ENCODE measurements around the gene LAPTM5. TPM values are rescaled to one million over a fixed set of nuclear protein-coding genes. Genes with fewer than 3 reads are reported as not detected.

LAPTM5 gene
- total RNA-seq, 1 experiment from 2014 or later: not detected

DNA sequence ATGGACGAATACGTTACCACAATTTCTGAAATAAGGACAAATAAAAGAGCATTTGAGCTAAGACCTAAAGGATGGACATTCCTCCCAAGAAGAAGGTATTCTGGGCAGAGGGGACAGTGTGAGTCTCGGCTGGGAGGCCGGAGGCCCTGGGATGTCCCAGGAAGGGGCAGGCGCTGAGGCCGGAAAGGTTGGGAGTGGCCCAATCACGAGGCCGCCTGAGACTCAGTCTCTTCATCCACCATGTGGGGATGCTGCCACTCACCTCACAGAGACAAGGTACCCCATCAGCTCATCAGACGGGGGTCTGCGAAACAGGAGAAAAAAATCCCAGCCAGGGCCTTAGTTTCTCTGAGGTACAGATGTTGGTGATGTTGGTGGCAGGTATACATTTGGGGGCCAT, 24.3 kb upstream of the LAPTM5 start:
- TF ChIP-seq, protein P1, sequence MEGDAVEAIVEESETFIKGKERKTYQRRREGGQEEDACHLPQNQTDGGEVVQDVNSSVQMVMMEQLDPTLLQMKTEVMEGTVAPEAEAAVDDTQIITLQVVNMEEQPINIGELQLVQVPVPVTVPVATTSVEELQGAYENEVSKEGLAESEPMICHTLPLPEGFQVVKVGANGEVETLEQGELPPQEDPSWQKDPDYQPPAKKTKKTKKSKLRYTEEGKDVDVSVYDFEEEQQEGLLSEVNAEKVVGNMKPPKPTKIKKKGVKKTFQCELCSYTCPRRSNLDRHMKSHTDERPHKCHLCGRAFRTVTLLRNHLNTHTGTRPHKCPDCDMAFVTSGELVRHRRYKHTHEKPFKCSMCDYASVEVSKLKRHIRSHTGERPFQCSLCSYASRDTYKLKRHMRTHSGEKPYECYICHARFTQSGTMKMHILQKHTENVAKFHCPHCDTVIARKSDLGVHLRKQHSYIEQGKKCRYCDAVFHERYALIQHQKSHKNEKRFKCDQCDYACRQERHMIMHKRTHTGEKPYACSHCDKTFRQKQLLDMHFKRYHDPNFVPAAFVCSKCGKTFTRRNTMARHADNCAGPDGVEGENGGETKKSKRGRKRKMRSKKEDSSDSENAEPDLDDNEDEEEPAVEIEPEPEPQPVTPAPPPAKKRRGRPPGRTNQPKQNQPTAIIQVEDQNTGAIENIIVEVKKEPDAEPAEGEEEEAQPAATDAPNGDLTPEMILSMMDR (conservative IDR thresholded peaks at IDR 0.05; ENCODE audit: low read depth, low read length): no peak
- TF ChIP-seq EZH2phosphoT487 (IDR thresholded peaks at IDR 0.05; ENCODE audit: borderline replicate concordance, low read length) (no peak), EZH2 (IDR thresholded peaks at IDR 0.05; ENCODE audit: low read length, unreplicated experiment) (no peak)
- Histone ChIP-seq H3K79me2 (ENCODE audit: low read length) (no peaks in the 10 kb centered on the region), H3K36me3 (ENCODE audit: low read depth, low read length) (no peaks in the 10 kb centered on the region), H3K9me2 (replicated peaks; ENCODE audit: low read length) (no peaks in the 10 kb centered on the region), H3K9me3 (ENCODE audit: low read length) (no peaks in the 10 kb centered on the region), H3K27me3 (ENCODE audit: low read length) (no peaks in the 10 kb centered on the region), H3K9ac (ENCODE audit: low read length) (no peak overlapping the region), H3K4me2 (ENCODE audit: low read length) (no peak overlapping the region), H4K20me1 (ENCODE audit: low read length) (no peaks in the 10 kb centered on the region), H3K4me3 (ENCODE audit: low read length) (no peak overlapping the region), H2AFZ (ENCODE audit: low read length) (no peak overlapping the region), H3K27ac (ENCODE audit: low read length) (no peak overlapping the region), H3F3A (ENCODE audit: low read length, unreplicated experiment) (no peaks in the 10 kb centered on the region), H3K4me1 (ENCODE audit: insufficient read depth, low read length) (peaks cover 7% of the 10 kb centered on the region; the same call in 1 of the 2 replicates)
- ChIA-PET CTCF (no interaction called here), POLR2A (ENCODE audit: unreplicated experiment) (no interaction called here)
- intact Hi-C loops (cut with micrococcal nuclease): loop anchor here (1.0 kb wide), 1 partner anchor 129 kb away; no protein-coding TSS in a partner anchor
- no peak for DNase-seq
- no TSS peak for BruUV-seq (replicated peaks)
- ATAC-seq: no peak

DNA sequence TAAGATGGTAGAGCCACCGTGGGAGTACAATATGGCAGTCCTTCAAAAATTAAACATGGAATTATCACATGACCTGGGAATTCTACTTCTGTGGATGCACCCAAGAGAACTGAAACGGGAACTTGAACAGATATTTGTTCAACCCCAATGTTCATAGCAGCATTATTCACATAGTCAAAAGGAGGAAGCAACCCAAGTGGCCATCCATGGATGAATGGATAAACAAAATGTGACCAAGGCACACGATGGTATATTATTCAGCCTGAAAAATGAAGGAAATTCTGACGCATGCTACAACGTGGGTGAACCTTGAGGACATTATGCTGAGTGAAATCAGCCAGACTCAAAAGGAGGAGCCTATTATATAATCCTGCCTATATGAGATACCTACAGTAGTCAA, 22.8 kb upstream of the LAPTM5 start:
- Histone ChIP-seq H3K79me2 (ENCODE audit: low read length) (no peaks in the 10 kb centered on the region), H3K27ac (ENCODE audit: low read length) (no peak overlapping the region), H3K27me3 (ENCODE audit: low read length) (no peaks in the 10 kb centered on the region), H3K4me3 (ENCODE audit: low read length) (no peak overlapping the region), H3K4me2 (ENCODE audit: low read length) (no peak overlapping the region), H2AFZ (ENCODE audit: low read length) (no peak overlapping the region), H3K9me3 (ENCODE audit: low read length) (no peaks in the 10 kb centered on the region), H3K9ac (ENCODE audit: low read length) (no peak overlapping the region), H3K4me1 (ENCODE audit: insufficient read depth, low read length) (peaks cover 7% of the 10 kb centered on the region; the same call in 1 of the 2 replicates), H3F3A (ENCODE audit: low read length, unreplicated experiment) (no peaks in the 10 kb centered on the region), H3K9me2 (replicated peaks; ENCODE audit: low read length) (no peaks in the 10 kb centered on the region), H3K36me3 (ENCODE audit: low read depth, low read length) (no peaks in the 10 kb centered on the region), H4K20me1 (ENCODE audit: low read length) (no peaks in the 10 kb centered on the region)
- BruUV-seq (replicated peaks): no TSS peak
- TF ChIP-seq, protein P1 (conservative IDR thresholded peaks at IDR 0.05; ENCODE audit: low read depth, low read length): no peak
- TF ChIP-seq EZH2 (IDR thresholded peaks at IDR 0.05; ENCODE audit: low read length, unreplicated experiment) (no peak), EZH2phosphoT487 (IDR thresholded peaks at IDR 0.05; ENCODE audit: borderline replicate concordance, low read length) (no peak)
- ATAC-seq (no peak), DNase-seq (no peak)
- POLR2A ChIA-PET (ENCODE audit: unreplicated experiment): no interaction called here
- CTCF ChIA-PET: interaction anchor here (0.7 kb wide), 1 partner anchor 21 kb away, joined by 3 read pairs; no protein-coding TSS in a partner anchor
- intact Hi-C loops (cut with micrococcal nuclease): no loop called here

DNA sequence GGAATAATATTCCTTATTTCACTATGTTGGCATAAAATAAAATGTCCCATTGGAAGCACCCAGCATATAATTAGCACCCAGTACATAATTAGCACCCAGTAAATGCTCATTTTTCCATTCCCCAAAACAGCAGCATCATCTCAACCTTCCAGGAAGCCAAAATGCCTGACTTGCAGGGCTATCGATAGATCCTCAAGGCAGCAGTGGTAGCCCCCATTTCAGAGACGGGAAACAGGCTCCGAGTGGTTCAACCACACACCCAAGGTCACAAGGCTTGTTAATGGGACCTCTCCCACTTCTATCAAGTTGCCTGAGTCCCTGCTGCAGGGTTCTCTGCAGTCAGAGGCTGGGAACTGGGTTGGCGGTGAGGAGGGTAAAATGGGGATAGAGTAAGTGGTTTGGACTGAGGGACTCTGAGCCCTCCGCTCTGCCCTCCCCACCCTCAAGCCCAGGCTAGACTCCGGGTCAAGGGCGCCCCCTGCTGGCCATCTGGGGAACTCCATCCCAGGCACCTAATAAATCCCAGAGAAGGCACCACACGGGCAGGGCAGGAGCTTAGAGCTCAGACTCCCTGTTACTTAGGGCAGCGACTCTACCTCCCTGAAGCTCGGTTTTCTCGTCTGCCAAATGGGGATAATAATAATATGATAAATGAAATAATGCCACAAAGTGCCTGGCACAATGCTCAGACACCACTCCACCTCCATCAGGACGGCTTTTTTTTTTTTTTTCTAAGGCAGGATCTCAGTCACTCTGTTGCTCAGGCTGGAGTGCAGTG, 21.9 kb upstream of the LAPTM5 start:
- BruUV-seq (replicated peaks): no TSS peak
- no peaks in the 10 kb centered on the region for H4K20me1 ChIP-seq (ENCODE audit: low read length)
- peak; percentile 85 for DNase-seq
- H3F3A ChIP-seq (ENCODE audit: low read length, unreplicated experiment): no peaks in the 10 kb centered on the region
- H3K4me2 ChIP-seq (ENCODE audit: low read length): peak overlapping the region; percentile 42; the same call in 1 of the 2 replicates
- no peak overlapping the region for H3K9ac ChIP-seq (ENCODE audit: low read length)
- H3K36me3 ChIP-seq (ENCODE audit: low read depth, low read length): no peaks in the 10 kb centered on the region
- ChIA-PET POLR2A (ENCODE audit: unreplicated experiment) (interaction anchor here (0.6 kb wide), 1 partner anchor 61 kb away, joined by 8 read pairs; no protein-coding TSS in a partner anchor), CTCF (interaction anchor here (0.6 to 2.4 kb wide), 11 partner anchors 14 to 1070 kb away, joined by 3 to 67 read pairs (median 4); no protein-coding TSS in a partner anchor)
- H3K27ac ChIP-seq (ENCODE audit: low read length): no peak overlapping the region
- ATAC-seq: peak; percentile 72
- H3K4me1 ChIP-seq (ENCODE audit: insufficient read depth, low read length): peaks cover 7% of the 10 kb centered on the region; the same call in 1 of the 2 replicates
- H2AFZ ChIP-seq (ENCODE audit: low read length): peak overlapping the region; percentile 35; the same call in 1 of the 2 replicates
- no peaks in the 10 kb centered on the region for H3K9me2 ChIP-seq (replicated peaks; ENCODE audit: low read length)
- no peak overlapping the region for H3K4me3 ChIP-seq (ENCODE audit: low read length)
- H3K9me3 ChIP-seq (ENCODE audit: low read length): no peaks in the 10 kb centered on the region
- no peaks in the 10 kb centered on the region for H3K27me3 ChIP-seq (ENCODE audit: low read length)
- TF ChIP-seq EZH2phosphoT487 (IDR thresholded peaks at IDR 0.05; ENCODE audit: borderline replicate concordance, low read length): no peak
- TF ChIP-seq, protein P1 (conservative IDR thresholded peaks at IDR 0.05; ENCODE audit: low read depth, low read length): peak; percentile 94
- no peak for TF ChIP-seq EZH2 (IDR thresholded peaks at IDR 0.05; ENCODE audit: low read length, unreplicated experiment)
- H3K79me2 ChIP-seq (ENCODE audit: low read length): no peaks in the 10 kb centered on the region
- intact Hi-C loops (cut with micrococcal nuclease): no loop called here

Data from PC-3 (cell line).